OCI-LY1 (cell line): Measurements from ENCODE around the gene CPPED1.

ENCODE experiments used
- EZH2 ChIP-seq: fragments of 200-600 bp; sonication (generic), shearing (Covaris generic); IDR thresholded peaks from 2 replicates; pipeline ENCODE4 v1.8.0; 2017; ENCODE audit warnings: borderline replicate concordance, mixed run types, mild to moderate bottlenecking, antibody characterized with exemption, low read length, moderate library complexity, mixed read lengths
- TF ChIP-seq, protein P1 (sequence below): fragments of 200-600 bp; sonication (generic), shearing (Covaris generic); IDR thresholded peaks from 2 replicates; pipeline ENCODE4 v1.5.1; 2017; ENCODE audit warnings: mild to moderate bottlenecking, antibody characterized with exemption, low read length, moderate library complexity, mixed read lengths

DNA sequence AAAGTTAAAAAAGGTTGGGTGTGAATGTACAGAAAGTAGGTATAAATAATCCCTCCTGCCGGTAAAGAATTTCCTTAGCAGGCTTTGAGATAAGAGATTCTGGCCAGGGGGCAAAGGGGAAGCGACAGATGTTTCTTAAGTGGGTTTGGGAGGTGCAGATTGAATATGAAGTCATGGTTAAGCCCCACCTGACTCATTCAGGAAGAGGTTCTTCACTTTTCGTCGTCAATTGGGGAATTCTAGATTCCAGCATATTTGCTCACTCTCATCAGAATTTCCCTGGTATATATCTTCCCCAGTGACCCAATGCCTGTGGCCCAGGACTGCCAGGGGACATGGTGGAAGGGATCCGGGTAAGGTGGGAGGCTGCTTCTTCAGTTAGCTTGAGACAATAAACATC, 127.8 kb downstream of the CPPED1 start:
- TF ChIP-seq, protein P1, sequence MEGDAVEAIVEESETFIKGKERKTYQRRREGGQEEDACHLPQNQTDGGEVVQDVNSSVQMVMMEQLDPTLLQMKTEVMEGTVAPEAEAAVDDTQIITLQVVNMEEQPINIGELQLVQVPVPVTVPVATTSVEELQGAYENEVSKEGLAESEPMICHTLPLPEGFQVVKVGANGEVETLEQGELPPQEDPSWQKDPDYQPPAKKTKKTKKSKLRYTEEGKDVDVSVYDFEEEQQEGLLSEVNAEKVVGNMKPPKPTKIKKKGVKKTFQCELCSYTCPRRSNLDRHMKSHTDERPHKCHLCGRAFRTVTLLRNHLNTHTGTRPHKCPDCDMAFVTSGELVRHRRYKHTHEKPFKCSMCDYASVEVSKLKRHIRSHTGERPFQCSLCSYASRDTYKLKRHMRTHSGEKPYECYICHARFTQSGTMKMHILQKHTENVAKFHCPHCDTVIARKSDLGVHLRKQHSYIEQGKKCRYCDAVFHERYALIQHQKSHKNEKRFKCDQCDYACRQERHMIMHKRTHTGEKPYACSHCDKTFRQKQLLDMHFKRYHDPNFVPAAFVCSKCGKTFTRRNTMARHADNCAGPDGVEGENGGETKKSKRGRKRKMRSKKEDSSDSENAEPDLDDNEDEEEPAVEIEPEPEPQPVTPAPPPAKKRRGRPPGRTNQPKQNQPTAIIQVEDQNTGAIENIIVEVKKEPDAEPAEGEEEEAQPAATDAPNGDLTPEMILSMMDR, result no peak
- TF ChIP-seq EZH2, result no peak
